ENCODE results near the gene PTPRN2.
"Not testable (repeated sequence)": the region's sequence is repeated elsewhere in the genome, so short reads cannot be mapped to it uniquely, and the experiment has no call there.

PTPRN2 gene

DNA sequence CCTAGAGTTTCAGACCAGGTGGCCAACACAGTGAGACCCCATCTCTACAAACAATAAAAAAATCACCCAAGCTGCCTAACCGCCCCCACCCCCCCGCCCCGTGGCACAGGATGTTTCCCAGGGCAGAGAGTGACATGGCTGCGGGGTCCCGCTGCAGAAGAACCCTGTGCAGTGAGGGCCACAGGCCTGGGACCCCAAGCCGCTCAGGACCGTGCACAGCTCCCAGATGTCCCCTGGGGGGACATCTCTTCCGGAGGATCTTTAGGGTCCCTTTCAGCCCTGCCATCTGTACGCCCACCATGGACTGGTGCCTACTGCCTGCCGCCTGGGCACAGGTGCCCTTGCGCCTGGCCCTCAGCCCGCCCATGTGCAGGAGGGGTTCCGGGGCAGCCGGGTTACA lies 877.2 kb downstream of the PTPRN2 start:
- DNase-seq: no peak

DNA sequence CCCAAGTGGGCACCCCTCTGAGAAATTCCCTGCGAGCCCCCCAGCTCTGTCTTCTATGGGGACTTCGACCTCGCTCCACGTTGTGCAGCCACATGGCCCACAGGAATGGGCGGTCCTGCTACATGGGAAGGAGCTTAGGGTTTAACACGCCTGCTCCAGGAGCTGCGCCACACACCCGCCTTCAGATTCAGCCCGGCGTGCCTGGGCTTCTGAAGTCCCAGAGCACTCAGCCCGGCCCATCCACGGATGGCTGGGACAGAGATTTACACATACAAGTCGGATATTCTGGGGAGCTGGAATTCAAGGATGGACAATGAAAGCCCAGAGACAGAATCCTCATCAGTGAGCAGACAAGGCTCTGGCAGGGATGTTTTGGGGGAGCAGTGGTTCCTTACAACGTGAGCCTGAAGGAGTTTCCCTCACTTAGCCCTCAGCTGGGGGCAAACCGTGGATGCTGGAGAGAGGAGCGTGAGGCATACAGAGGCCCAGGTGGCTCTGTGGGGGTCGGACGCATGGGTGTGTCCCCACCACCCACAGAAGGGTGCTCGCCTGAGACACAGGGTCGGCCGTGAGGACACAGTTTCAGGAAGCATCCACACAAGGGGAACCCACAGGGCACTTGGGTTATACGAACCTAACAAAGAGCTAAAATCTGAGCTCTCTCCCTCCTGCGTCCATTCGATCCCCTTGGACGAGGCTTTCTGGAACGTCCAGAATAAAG lies 877.9 kb downstream of the PTPRN2 start:
- DNase-seq: no peak

DNA sequence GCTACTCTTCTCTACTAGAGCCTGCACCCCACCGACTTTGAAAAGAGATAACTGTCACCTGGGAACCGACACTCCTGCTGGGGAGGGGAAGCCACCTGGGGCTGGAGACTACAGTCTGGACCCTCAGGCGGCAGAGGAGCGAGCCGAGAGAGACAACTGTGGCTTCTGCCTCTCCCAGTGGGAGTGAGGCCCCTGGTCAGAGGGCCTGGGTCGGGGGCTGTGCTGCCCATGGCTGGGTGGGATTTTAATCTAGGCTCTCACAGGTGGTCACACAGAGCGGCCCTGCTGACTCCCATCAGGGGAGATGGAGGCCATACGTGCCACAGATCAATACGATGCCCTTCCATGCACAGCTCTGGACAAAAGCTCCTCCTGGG lies 878.7 kb downstream of the PTPRN2 start:
- no peak for DNase-seq

DNA sequence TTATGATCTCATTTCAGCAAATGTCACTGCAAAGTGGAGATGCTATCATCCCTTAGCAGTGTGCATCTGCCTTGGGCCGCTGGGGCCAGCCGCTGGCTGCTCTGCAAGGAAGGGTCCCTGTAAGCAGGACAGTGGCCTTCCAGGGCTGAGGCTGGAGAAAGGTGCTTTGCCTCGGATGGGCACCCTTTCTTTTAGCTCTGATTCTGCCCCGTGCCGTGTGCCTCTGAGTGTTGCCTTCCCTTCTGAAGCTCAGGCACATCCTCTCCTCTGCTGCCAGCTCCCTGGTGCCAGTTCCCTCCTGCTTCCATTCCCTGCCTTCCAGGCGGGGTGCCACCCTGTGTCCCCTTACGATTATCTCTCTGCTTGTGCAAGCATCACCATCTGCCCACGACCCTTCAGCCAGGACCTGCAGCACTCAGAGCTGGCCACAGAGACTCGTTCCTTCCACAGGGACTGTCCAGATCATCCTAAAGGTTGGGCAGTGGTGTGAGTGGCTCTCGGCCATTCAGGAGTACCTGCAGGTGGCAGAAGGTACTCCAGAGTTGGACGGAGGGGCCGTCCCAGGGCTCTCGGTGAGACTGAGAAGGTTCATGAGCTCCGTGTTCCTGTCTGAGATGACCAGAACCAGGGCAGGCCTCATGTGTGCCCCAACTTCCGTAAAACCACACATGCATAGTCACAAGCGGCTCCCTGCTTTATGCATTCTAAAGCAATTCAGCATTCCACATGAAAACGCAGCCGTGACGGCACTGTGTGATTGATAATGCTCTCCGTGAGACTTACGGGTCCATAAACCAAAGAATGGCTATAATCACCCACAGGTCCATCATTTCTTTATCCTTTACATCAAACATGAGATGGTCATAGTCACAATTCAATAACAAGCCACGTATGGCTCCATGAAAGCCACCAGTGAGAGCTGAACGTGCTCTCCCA lies 879.4 kb downstream of the PTPRN2 start:
- DNase-seq: no peak

DNA sequence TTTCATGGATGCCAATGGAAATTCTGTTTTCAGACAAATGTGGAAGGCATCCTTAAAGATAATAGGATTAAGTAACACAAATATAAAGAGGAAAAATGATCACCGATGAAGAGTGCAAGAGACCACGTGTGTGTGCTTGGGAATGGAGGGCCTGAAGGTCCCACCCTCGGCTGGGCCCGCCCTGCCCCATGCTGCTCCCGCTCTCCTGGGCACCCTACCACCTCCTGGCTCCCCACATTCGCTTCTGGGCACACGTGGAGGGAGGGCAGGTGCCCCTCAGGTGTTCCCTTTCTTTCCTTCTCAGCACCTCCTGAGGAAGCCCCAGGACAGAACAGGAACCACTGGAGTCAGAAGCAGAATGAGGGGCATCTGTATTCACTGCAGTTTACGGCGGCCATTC lies 883.3 kb downstream of the PTPRN2 start:
- no peak for DNase-seq

DNA sequence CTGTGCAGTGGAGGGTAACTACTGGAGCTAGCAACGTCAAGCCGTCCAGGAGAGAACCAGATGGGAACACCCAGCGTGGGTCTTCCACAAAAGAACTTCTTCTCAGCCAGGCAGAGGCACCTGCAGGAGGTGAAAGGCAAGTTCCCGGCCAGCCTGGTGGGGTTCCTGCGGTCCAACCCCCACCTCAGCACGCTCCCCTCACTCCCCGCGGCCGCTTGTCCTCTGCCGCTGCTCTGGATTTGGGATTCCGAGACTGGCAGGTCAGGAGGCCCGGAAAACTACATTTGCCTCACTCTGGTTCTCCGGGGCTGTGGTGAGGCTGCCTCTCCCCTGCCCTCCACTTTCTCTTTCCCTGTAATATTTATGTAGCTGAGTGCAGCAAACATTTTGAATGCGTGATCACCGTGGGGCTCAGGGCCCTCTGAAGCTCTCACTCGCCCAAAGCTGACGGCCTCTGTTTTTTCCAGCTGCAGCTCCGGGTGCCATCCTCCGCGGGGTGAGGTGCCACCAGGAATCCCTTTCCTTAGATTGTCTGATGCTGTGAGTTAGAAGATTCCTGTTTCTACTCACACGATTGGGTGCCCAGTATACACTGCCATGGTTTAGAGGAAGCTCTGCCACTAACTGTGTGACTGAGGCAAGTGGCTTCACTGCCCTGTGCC lies 884.0 kb downstream of the PTPRN2 start:
- DNase-seq: no peak

DNA sequence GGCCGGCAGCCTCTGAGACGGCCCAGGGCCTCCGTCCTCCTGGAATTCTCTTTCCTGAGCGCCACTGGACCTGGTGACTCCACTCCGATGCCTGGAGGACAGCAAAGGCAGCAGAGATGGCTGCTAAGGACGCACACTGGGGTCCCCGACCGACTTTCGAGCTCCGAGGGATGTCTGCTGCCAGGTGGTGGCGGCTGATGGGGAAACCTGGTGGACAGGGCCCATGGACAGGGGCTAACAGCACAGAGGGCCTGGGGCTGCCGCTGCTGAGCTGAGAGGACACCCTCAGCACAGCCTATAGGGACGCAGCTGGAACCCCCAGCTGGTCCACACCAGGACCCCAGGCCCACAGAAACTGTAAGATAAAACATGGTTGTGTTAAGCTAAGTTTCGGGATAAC lies 884.5 kb downstream of the PTPRN2 start:
- DNase-seq: no peak

DNA sequence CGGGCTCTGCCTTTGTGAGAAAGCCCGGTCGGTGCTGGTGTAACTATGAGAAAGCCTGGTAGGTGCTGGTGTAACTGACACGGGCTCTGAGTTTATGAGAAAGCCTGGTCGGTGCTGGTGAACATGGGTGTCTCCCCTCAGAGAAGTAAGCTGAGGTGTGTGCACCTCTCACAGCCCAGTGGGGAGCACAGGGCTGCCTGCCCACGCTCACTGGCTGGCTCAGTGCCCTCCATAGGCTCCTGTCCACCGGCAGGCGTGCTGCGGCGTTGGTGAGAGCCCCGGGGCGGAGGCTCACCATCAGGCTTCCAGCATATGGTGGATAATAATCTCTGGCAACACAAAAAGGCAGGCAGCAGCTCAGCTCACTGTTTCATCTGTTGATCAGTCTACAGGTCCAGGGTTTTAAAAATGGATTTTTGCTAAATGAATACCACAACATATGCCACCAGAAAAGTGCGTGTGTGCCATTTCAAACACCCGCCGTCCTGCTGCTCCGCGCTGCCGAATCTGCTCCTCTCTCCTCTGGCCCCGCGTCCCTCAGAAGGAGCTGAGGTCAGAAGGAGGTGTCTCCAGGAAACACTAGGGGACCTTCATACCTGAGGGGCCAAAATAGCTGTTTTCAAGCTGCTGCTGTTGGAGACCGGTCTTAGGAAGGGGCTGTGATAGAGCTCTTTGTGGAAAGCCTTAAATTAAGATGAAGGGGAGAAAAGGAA lies 885.2 kb downstream of the PTPRN2 start:
- DNase-seq: no peak

DNA sequence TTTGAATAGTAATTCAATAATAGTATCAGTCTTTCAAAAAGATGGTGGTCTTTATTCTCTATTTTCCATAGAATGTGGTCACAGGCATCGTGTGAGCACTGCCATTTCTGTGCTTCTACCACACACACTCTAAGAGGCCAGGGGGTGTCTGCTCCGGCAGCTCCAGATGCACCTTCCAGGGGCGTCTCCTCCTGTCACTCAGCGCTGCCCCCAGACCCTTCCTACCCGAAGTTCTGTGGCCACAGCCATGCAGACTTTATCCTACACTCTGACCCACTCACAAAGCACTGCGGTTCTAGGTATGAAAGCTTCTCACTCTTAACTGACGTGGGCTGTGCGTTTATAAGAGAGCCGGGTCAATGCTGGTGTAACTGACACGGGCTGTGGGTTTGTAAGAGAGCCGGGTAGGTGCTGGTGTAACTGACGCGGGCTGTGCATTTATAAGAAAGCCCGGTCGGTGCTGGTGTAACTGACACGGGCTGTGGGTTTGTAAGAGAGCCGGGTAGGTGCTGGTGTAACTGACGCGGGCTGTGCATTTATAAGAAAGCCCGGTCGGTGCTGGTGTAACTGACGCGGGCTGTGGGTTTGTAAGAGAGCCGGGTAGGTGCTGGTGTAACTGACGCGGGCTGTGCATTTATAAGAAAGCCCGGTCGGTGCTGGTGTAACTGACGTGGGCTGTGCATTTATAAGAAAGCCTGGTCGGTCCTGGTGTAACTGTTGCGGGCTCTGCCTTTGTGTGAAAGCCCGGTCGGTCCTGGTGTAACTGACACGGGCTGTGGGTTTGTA lies 886.0 kb downstream of the PTPRN2 start:
- DNase-seq: not testable (repeated sequence)

DNA sequence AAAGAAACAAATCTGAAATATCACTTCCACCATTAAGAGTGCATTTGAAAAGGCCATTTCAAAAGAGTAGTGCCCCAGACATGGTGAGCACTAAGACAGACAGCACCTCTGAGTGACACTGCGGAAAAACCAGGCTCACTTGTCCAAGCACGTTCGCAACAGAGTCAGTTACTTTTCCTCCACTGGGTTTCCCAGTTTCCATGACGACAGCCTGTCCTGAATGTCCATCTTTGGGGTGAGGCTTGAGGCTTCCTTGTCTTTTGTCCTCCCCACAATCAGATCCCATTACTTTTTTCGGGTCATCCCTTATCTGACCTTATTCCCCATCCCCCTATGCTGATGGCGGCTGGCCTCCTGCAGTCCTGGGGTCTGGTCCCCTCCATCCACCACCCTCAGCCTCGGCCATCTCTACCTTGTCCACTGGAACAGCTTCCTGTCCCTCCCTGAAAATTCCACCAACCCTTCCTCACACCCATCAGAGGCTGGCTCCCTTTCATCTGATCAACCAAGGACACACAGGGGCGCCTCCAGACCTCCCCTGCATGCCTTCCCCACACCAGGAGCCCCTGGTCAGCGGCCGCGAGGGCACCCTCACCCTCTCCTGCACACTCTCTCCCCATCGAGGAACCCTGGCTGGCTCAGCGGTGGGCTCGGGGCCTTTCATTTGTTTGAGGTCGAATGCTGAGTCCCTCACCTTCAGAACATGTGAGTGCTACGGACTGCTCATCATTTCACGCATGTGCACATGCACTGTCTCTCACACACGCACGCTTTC lies 887.2 kb downstream of the PTPRN2 start:
- no peak for DNase-seq

DNA sequence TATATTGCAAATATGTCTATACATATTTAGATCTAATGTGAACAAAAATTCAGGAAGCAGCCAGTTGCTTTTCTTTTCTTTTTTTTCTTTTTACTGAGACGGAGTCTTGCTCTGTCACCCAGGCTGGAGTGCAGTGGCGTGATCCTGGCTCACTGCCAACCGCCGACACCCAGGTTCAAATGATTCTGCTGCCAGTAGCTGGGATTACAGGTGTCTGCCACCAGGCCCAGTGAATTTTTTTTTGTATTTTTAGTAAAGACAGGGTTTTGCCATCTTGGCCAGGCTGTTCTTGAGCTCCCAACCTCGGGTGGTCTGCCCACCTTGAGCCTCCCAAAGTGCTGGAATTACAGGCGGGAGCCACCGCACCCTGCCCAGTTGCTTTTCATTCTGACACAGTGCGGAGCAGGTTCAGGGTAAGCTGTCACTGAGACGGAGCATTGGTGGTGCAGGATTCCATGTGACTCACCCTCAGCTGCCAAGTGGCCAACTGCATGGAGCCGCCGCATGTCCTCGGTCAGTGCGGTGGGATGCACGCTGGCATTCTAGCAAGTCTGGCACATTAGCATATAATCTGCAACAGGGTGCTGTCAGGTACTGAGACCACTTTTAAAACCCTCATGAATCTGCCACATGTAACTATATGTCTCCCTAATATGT lies 888.1 kb downstream of the PTPRN2 start:
- DNase-seq: no peak

DNA sequence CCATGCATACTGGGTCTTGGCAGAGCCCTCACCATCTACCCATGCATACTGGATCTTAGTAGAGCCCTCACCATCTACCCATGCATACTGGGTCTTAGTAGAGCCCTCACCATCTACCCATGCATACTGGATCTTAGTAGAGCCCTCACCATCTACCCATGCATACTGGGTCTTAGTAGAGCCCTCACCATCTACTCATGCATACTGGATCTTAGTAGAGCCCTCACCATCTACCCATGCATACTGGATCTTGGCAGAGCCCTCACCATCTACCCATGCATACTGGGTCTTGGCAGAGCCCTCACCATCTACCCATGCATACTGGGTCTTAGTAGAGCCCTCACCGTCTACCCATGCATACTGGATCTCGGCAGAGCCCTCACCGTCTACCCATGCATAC lies 890.3 kb downstream of the PTPRN2 start:
- not testable (repeated sequence) for DNase-seq

DNA sequence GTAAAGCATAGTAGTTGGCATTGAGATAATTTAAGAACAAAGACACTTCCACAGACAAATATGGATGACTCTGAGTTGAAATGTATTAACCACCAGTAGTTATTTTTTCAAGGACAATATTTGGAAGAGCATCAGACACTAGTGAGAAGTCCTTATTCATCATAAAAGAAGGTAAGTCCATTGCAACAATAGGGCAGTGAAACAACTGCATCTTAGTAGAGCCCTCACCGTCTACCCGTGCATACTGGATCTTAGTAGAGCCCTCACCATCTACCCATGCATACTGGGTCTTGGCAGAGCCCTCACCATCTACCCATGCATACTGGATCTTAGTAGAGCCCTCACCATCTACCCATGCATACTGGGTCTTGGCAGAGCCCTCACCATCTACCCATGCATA lies 892.0 kb downstream of the PTPRN2 start:
- not testable (repeated sequence) for DNase-seq

DNA sequence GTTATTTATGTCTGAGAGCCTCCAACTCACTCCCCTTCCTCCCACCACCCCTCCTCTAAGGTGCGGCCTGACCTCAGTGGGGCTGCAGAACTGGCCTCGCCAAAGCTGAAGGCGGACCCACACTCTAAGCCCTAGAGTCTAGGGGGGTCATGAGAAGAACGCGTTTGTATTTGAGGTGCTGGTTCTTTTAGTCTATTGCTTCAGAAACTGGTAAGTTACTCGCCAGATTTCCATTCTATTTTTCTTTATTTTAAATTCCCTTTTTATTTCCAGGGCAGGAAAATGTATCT lies 893.3 kb downstream of the PTPRN2 start:
- DNase-seq: no peak

DNA sequence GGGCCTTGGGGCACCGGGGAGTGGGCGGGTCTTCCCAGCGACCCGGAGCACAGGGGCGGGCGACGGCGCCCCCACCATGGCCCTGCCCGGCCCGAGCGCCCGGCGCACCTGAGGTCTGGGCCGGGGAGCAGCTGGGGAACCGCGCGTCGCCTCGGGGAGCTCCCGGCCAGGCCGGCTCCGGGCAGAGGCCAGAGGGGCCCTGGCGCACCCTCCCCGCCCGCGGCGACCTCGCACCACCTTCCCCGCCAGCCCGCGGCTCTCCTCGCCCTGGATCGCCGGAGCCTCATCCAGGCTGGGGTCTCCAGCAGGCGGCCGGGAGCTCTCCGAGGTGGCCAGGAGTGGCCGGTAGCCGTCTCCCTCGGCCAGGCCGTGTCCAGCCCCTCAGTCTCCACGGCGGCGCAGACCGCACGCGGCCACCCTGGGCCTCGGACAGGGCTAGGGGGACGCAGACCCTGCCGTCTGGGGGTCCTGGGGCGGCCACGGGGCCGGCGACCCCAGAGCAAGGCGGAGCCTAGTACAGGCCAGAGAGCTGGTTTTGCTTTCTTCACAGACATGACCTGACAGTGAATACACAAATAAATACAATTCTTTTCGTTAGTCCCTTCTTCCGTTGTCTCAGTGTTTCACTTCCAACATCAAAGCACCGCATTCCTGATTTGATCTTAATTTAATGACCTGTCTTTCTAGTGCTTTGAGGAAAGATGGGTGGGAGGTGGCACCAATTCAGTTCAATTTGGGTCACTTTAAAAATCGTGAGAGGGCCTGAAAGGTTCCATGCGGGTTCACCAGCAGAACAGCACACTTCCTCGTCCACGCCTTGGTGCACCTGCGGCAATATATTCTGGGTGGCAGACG lies 893.9 kb downstream of the PTPRN2 start:
- no peak for DNase-seq

DNA sequence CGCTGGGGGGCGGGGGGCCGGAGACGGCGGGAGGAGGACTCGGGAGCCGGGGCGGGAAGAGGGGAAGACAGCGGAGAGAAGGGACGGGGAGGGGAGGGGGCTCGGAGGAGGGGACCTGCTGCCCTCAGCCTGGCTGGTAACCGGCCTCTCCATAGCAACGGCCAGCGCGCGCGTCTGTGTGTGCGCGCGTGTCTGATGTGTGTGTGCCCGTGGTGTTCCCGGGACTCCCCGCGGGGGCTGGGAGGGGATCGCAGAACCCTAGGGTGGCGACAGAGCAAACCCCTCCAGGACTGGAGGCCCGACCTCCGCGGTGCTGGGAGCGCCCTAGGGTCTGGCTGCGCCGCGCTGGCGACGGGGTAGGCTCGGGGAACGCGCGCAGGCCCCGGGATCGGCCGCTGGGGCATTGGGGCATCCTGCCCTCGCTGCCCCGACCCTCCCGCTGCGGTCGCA lies 894.5 kb downstream of the PTPRN2 start:
- no peak for DNase-seq

DNA sequence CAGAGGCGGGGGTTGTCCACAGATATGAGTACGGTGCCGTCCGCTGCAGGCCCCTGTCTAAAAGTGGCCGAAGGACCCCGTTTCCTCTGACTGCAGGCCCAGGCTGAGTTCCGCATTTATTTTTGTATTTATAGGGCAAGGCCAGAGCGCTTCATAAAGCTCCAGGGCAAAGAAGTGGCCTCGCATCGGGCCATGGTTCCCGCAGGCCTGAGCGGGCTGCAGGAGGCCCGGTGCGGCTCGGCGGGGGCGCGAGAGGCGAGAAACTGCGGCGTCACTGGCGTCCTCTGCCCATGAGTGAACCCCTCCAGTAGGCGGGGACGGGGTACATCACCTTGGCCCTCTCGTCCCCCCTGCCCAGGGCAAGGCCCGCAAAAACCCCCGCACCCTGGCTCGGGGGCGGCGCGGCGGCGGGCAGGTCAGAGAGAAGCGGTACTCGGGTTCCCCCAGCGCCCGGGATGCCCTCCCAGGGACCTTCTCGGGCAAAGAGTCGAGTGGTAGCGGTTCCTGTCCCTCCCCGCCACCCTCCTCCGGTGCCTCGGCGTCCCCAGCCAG lies 895.1 kb downstream of the PTPRN2 start:
- DNase-seq: no peak

DNA sequence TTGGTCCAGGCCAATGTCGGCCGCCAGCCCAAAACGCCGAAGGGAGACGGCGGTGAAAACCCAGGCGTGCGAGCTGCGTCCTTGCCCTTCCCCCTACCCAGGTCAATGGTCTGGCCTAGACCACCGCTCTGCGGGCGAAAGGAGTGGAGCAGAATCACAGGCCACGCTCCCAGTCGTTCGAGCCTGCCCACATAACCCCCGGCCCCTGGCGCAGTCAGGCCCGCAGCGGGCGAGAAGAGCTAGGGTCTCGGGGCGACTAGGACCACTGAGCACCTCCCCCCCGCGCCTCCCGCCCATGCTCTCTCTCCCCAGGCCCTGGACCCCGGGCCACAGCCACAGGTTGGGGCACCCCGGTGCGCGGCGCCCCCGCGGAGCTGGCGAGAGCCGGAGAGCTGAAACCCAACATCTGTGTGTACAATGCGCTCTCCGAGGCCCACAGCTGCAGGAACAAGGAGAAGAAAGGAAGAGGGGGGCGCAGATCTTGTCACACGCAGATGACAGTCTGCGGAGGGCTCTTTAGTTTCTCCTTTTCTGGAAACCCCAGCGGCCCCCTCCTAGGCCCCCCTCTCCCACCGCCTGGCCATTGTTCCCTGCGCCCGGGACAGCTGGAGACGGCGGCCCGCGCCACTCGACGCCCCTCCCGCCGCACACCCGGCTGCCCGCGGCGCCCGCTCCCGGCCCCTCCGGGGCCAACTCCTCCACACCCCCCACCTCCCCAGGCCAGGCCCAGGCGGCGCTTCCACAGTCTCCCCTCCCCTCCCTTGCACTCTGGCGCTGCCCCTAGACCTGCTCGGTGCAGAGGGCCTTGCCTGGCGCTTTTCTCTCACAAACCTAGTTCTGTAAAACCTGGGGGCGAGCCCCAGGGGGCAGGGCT lies 895.8 kb downstream of the PTPRN2 start:
- DNase-seq: no peak

Measured in stimulated activated CD4-positive, alpha-beta T cell treated with anti-CD3 and anti-CD28 coated beads, Interleukin-4, amount 100 ng/mL, for 1 hour (primary cell).